Pancreas (tissue), 10 donors: ENCODE results near the gene CCDC182. TPM values are rescaled to one million over a fixed set of nuclear protein-coding genes. Genes with fewer than 3 reads are reported as not detected.

Experiments used
- ATAC-seq, 4 donors: fragments of 200-7000 bp; cut with Tn5 transposase; one replicate each; pipeline versions ENCODE4 v1.8.0 to v1.9.1; 2020; ENCODE audit warnings: mild to moderate bottlenecking in 4 of 4, moderate library complexity in 4 of 4
- DNase-seq, 6 donors: peaks; one replicate each; pipeline ENCODE4 v3.0.0-alpha.2; 2020
- FAIRE-seq: peaks from 2 replicates; lab custom pipeline; 2012; peaks lifted over from hg19 to GRCh38; lab: Jason Lieb, UNC
- H3K27ac ChIP-seq, 4 donors: fragments of 200-600 bp; sonication (generic); 1 replicate in 3 of 4; 2 replicates in 1 of 4; pipeline versions ENCODE4 v1.5.0 to v1.8.0; 2020
- H3K27me3 ChIP-seq, 4 donors: fragments of 200-600 bp; one replicate each; pipeline ENCODE4 v1.8.0; 2021
- H3K36me3 ChIP-seq, 3 donors: fragments of 200-600 bp; sonication (generic) in 1 of 3; one replicate each; pipeline versions ENCODE4 v1.5.0 to v1.8.0; 2020 to 2021
- H3K4me1 ChIP-seq, 3 donors: fragments of 200-600 bp; one replicate each; pipeline ENCODE4 v1.8.0; 2021
- H3K4me3 ChIP-seq, 4 donors: fragments of 200-600 bp; sonication (generic) in 2 of 4; one replicate each; pipeline versions ENCODE4 v1.5.0 to v1.8.0; 2020 to 2021
- H3K9me3 ChIP-seq, 4 donors: fragments of 200-600 bp; one replicate each; pipeline ENCODE4 v1.8.0; 2021
- WGBS, 2 donors: extraction: QIAGEN DNeasy Blood & Tissue Kit; methylation state at CpG; one replicate each; pipeline ENCODE4 v1.1.7; 2013; 5-methylcytosine and 5-hydroxymethylcytosine counted together
- intact Hi-C, 3 donors: fragments of 100-400 bp; cut with DNase I; formaldehyde crosslinking; loops; one replicate each; pipeline versions ENCODE4 v1.11.1 to v1.14.2; 2022
- polyA plus RNA-seq, 2 donors: library from polyadenylated mRNA; stranded (reverse); fragments of 200-250 nt; gene quantifications; one replicate each; pipeline ENCODE4 v1.2.3, GENCODE V29; 2013
- total RNA-seq, 6 donors: library from RNA; stranded (reverse); fragmentation: NEBNext Ultra II Directional in 4 of 6; extraction: Animal tissue kit (Norgen Biotek cat#: 25700) in 4 of 6; gene quantifications; one replicate each; pipeline versions ENCODE4 v1.2.1 to v1.2.4, GENCODE V29; 2021 to 2023
- TF ChIP-seq, protein P1 (sequence below), 4 donors: fragments of 200-600 bp; sonication (generic) in 3 of 4; IDR thresholded peaks; one replicate each; pipeline versions ENCODE4 v1.5.0 to v1.8.0; 2021; ENCODE audit warnings: antibody characterized with exemption in 4 of 4
- donor health status: healthy with polysubstance abuse.
- donor health status: DM: no; HTN: no; CAD: no; lungs with moderate emphysema.
- donor health status: DM: no; HTN: no; CAD: no.
- donor health status: control.
- donor health status: control.
- donor health status: Bipolar disorder and iron deficiency.
- donor health status: DM: yes; HTN: yes; CAD: no.
- donor health status: DM: no; HTN: no; CAD: no.
- donor health status: DM: no; HTN: no; CAD: no.
- donor health status: DM: yes; HTN: yes; CAD: no.

CCDC182 gene
- total and polyA plus RNA-seq, 8 donors: not detected

- Histone ChIP-seq H3K27ac (no peak overlapping the region), H3K36me3 (no peaks in the 10 kb centered on the region), H3K4me3 (no peak overlapping the region), H3K27me3 (no peaks in the 10 kb centered on the region), H3K4me1 (no peaks in the 10 kb centered on the region), H3K9me3 (no peaks in the 10 kb centered on the region)
- no peak for ATAC-seq
- intact Hi-C loops: no loop called here
- no peak for DNase-seq
- 77 to 81% methylated on average over 6 of the region's 6 CpGs for WGBS, 2 donors
- TF ChIP-seq, protein P1, sequence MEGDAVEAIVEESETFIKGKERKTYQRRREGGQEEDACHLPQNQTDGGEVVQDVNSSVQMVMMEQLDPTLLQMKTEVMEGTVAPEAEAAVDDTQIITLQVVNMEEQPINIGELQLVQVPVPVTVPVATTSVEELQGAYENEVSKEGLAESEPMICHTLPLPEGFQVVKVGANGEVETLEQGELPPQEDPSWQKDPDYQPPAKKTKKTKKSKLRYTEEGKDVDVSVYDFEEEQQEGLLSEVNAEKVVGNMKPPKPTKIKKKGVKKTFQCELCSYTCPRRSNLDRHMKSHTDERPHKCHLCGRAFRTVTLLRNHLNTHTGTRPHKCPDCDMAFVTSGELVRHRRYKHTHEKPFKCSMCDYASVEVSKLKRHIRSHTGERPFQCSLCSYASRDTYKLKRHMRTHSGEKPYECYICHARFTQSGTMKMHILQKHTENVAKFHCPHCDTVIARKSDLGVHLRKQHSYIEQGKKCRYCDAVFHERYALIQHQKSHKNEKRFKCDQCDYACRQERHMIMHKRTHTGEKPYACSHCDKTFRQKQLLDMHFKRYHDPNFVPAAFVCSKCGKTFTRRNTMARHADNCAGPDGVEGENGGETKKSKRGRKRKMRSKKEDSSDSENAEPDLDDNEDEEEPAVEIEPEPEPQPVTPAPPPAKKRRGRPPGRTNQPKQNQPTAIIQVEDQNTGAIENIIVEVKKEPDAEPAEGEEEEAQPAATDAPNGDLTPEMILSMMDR (IDR thresholded peaks at IDR 0.05): no peak
- no peak for FAIRE-seq
These were observed 33.2 kb upstream of the CCDC182 start for GRCh38 chr17:57778306-57778705.

DNA sequence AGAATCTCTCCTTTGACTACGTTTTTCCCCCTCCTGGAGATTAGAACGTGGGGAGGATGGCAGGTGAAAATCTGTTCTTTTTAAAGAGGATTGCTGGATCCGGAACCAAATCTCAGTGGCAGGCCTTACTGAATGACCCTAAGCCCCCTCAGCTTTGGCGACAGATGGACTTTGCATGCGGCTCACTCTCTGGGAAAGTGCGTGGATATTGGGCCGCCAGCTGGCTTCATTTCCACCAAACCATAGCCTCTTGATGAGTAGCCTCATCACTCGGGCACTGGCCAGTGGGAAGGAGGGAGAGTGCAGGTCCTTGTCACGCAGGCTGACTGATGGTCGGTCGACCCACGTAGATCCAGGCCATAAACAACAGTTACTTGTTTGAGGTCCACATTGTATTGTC, 31.3 kb upstream of the CCDC182 start:
- ATAC-seq (no peak), DNase-seq (no peak), FAIRE-seq (no peak)
- intact Hi-C loops: no loop called here
- TF ChIP-seq, protein P1 (IDR thresholded peaks at IDR 0.05): no peak
- Histone ChIP-seq H3K36me3 (no peaks in the 10 kb centered on the region), H3K4me1 (no peaks in the 10 kb centered on the region), H3K27me3 (no peaks in the 10 kb centered on the region), H3K4me3 (no peak overlapping the region), H3K27ac (no peak overlapping the region), H3K9me3 (no peaks in the 10 kb centered on the region)
- WGBS, 2 donors: 83 to 86% methylated on average over 12 of the region's 12 CpGs

DNA sequence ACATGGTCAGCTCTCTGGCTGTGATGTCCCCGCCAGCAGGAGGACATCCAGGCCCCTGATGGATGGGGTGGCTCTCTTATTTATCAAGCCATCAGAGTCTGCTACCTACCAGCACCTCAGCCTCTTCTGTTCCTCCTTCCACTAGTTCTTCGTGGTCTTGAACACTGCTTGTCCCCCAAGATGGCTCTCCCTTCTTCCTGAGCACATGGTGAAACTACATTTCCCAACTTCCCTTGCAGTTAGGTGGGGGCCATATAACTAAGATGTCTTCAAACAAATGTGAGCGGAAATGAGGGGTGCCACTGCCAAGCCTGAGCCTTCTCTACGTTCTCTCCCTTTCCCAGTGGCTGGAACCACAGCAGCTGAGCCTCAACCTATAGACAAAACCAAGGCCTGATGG, 29.8 kb upstream of the CCDC182 start:
- DNase-seq (no peak), FAIRE-seq (no peak), ATAC-seq (no peak)
- TF ChIP-seq, protein P1 (IDR thresholded peaks at IDR 0.05): no peak
- no peak overlapping the region for H3K27ac ChIP-seq
- 79 to 92% methylated on average over 4 of the region's 4 CpGs for WGBS, 2 donors
- H3K4me1 ChIP-seq: no peaks in the 10 kb centered on the region
- no peaks in the 10 kb centered on the region for H3K27me3 ChIP-seq
- H3K9me3 ChIP-seq: no peaks in the 10 kb centered on the region
- H3K36me3 ChIP-seq: no peaks in the 10 kb centered on the region
- intact Hi-C loops: no loop called here
- H3K4me3 ChIP-seq: no peak overlapping the region

DNA sequence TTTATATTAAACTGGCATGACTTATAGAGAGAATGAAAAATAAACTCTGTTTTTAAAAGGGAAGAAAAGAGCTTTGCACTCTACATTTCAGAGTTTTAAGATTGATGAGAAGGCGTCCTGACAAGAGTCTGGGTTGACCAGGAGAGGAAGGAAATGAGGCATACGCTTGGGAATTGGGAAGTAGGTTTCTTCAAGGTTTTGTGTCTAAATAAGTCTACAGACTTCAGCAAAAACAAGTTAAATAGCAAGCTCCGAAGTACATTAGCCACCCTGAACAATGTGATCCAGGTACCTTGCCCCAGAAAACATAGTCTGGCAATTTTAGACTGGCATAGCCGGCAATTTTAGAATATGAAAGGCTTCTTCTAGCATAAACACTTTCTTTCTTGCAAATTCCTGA, 28.5 kb upstream of the CCDC182 start:
- FAIRE-seq: no peak
- WGBS, 2 donors: 58 to 69% methylated on average over 4 of the region's 4 CpGs
- TF ChIP-seq, protein P1 (IDR thresholded peaks at IDR 0.05): no peak
- Histone ChIP-seq H3K4me3 (no peak overlapping the region), H3K36me3 (no peaks in the 10 kb centered on the region), H3K27me3 (no peaks in the 10 kb centered on the region), H3K27ac (no peak overlapping the region), H3K9me3 (no peaks in the 10 kb centered on the region), H3K4me1 (no peaks in the 10 kb centered on the region)
- no peak for DNase-seq
- intact Hi-C loops: no loop called here
- no peak for ATAC-seq

DNA sequence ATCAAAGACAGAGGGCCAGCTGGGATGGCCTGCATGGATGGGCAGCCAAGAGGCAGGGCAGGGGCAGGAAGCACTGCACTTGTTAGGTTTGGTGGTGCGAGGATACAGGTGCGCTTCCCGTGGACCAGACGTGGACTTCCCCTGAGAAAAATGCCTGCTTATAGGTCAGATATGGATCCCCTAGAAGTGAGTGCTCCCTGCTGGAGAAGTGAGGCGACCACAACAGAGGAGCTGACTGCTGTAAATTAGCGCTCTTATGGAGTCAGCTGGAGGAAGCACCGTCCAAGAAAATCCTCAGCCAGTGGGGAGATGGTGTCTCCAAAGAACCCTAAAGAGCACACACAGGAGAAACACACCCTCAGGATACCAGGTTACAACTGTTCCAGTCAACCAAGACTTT, 27.7 kb upstream of the CCDC182 start:
- DNase-seq: no peak
- TF ChIP-seq, protein P1 (IDR thresholded peaks at IDR 0.05): no peak
- no peaks in the 10 kb centered on the region for H3K36me3 ChIP-seq
- no peak for FAIRE-seq
- H3K27ac ChIP-seq: no peak overlapping the region
- H3K9me3 ChIP-seq: no peaks in the 10 kb centered on the region
- H3K27me3 ChIP-seq: no peaks in the 10 kb centered on the region
- no peaks in the 10 kb centered on the region for H3K4me1 ChIP-seq
- no peak for ATAC-seq
- intact Hi-C loops: no loop called here
- WGBS, 2 donors: 57 to 58% methylated on average over 7 of the region's 7 CpGs
- H3K4me3 ChIP-seq: no peak overlapping the region
